Measurements from ENCODE around the gene FATE1. TPM values are rescaled to one million over a fixed set of nuclear protein-coding genes. Genes with fewer than 3 reads are reported as not detected.

FATE1 gene
- total RNA-seq, 2 experiments from 2014 or later: not detected

GRCh38 chrX:151759041-151759708 is 43.3 kb downstream of the FATE1 start:
- Mint-ChIP-seq H3K4me3 (no peak overlapping the region), H3K27me3 (peaks cover 8% of the 10 kb centered on the region), H3K4me1 (ENCODE audit: low read depth) (no peaks in the 10 kb centered on the region), H3K36me3 (ENCODE audit: low read depth) (no peaks in the 10 kb centered on the region), H3K27ac (no peak overlapping the region), H3K9me3 (no peaks in the 10 kb centered on the region)
- Histone ChIP-seq H3K27me3 (ENCODE audit: control insufficient read depth in 1 of 2, insufficient read depth in 2 of 2, low read length in 2 of 2) (no peaks in the 10 kb centered on the region), H3K4me3 (ENCODE audit: low read length) (no peak overlapping the region), H3K4me1 (ENCODE audit: insufficient read depth, low read length) (no peaks in the 10 kb centered on the region), H3K9me3 (ENCODE audit: control insufficient read depth in 1 of 2, insufficient read depth in 1 of 2, low read length in 2 of 2) (no peaks in the 10 kb centered on the region), H3K27ac (ENCODE audit: low read depth in 1 of 2, low read length in 2 of 2) (no peak overlapping the region), H3K36me3 (ENCODE audit: insufficient read depth, low read length) (no peaks in the 10 kb centered on the region)
- TF ChIP-seq CTCF (IDR thresholded peaks at IDR 0.05): no peak
- no peak for ATAC-seq (ENCODE audit: poor library complexity)
- DNase-seq: no peak
- CTCF ChIA-PET: no interaction called here
- POLR2A ChIA-PET: no interaction called here
- intact Hi-C loops (cut with DNase I, micrococcal nuclease): no loop called here

GRCh38 chrX:151762802-151763201 is 47.0 kb downstream of the FATE1 start:
- ATAC-seq (ENCODE audit: poor library complexity): no peak
- H3K27ac Mint-ChIP-seq: no peak overlapping the region
- peaks cover 5% of the 10 kb centered on the region for H3K27me3 Mint-ChIP-seq
- H3K4me3 Mint-ChIP-seq: no peak overlapping the region
- no peaks in the 10 kb centered on the region for H3K36me3 ChIP-seq (ENCODE audit: insufficient read depth, low read length)
- no peaks in the 10 kb centered on the region for H3K9me3 ChIP-seq (ENCODE audit: control insufficient read depth in 1 of 2, insufficient read depth in 1 of 2, low read length in 2 of 2)
- H3K27ac ChIP-seq (ENCODE audit: low read depth in 1 of 2, low read length in 2 of 2): no peak overlapping the region
- POLR2A ChIA-PET: no interaction called here
- DNase-seq: no peak
- no peaks in the 10 kb centered on the region for H3K36me3 Mint-ChIP-seq (ENCODE audit: low read depth)
- no peaks in the 10 kb centered on the region for H3K27me3 ChIP-seq (ENCODE audit: control insufficient read depth in 1 of 2, insufficient read depth in 2 of 2, low read length in 2 of 2)
- no peaks in the 10 kb centered on the region for H3K9me3 Mint-ChIP-seq
- CTCF ChIA-PET: no interaction called here
- no peak overlapping the region for H3K4me3 ChIP-seq (ENCODE audit: low read length)
- intact Hi-C loops (cut with DNase I, micrococcal nuclease): no loop called here
- TF ChIP-seq CTCF (IDR thresholded peaks at IDR 0.05): no peak
- H3K4me1 Mint-ChIP-seq (ENCODE audit: low read depth): no peaks in the 10 kb centered on the region
- no peaks in the 10 kb centered on the region for H3K4me1 ChIP-seq (ENCODE audit: insufficient read depth, low read length)

- Histone ChIP-seq H3K4me3 (ENCODE audit: low read length) (no peak overlapping the region), H3K36me3 (ENCODE audit: insufficient read depth, low read length) (no peaks in the 10 kb centered on the region), H3K4me1 (ENCODE audit: insufficient read depth, low read length) (no peaks in the 10 kb centered on the region), H3K27me3 (ENCODE audit: control insufficient read depth in 1 of 2, insufficient read depth in 2 of 2, low read length in 2 of 2) (no peaks in the 10 kb centered on the region), H3K27ac (ENCODE audit: low read depth in 1 of 2, low read length in 2 of 2) (no peak overlapping the region), H3K9me3 (ENCODE audit: control insufficient read depth in 1 of 2, insufficient read depth in 1 of 2, low read length in 2 of 2) (no peaks in the 10 kb centered on the region)
- Mint-ChIP-seq H3K27me3 (no peaks in the 10 kb centered on the region), H3K9me3 (no peaks in the 10 kb centered on the region), H3K27ac (no peak overlapping the region), H3K4me1 (ENCODE audit: low read depth) (no peaks in the 10 kb centered on the region), H3K4me3 (no peak overlapping the region), H3K36me3 (ENCODE audit: low read depth) (no peaks in the 10 kb centered on the region)
- intact Hi-C loops (cut with DNase I, micrococcal nuclease): no loop called here
- DNase-seq (no peak), ATAC-seq (ENCODE audit: poor library complexity) (no peak)
- ChIA-PET CTCF (no interaction called here), POLR2A (no interaction called here)
- TF ChIP-seq CTCF (IDR thresholded peaks at IDR 0.05): no peak
Observed at GRCh38 chrX:151763711-151764110, 47.9 kb downstream of the FATE1 start.

All from CD4-positive, alpha-beta T cell (primary cell).